RWPE2 (cell line): ENCODE results near the gene RPL37A.
A peak's percentile ranks its signal among the peaks of the same experiment; 100 is the strongest.

ENCODE experiments used
- ATAC-seq: fragments of 200-7000 bp; cut with Tn5 transposase; 3 replicates; pipeline ENCODE4 v1.9.1; 2021; ENCODE audit warnings: low read depth
- DNase-seq: peaks from one replicate; pipeline ENCODE4 v3.0.0-alpha.2; 2020; ENCODE audit warnings: low spot score
- H3K27ac ChIP-seq: fragments of 450-650 bp; 2 replicates; pipeline ENCODE4 v1.5.1; 2017; ENCODE audit warnings: mild to moderate bottlenecking; ENCODE audit not compliant: poor library complexity, severe bottlenecking
- H3K27me3 ChIP-seq: fragments of 250-450 bp; sonication (Bioruptor Pico); 2 replicates; pipeline ENCODE4 v1.5.1; 2021; ENCODE audit warnings: mild to moderate bottlenecking, moderate library complexity; ENCODE audit not compliant: insufficient read depth, poor library complexity, severe bottlenecking
- H3K36me3 ChIP-seq: fragments of 250-450 bp; sonication (Bioruptor Pico); 2 replicates; pipeline ENCODE4 v1.5.1; 2020; ENCODE audit warnings: low read depth, mild to moderate bottlenecking, moderate library complexity
- H3K4me1 ChIP-seq: fragments of 250-450 bp; sonication (Bioruptor Pico); 2 replicates; pipeline ENCODE4 v1.5.1; 2021; ENCODE audit warnings: mild to moderate bottlenecking, moderate library complexity; ENCODE audit not compliant: insufficient read depth, poor library complexity, severe bottlenecking
- H3K4me3 ChIP-seq: fragments of 250-450 bp; sonication (Bioruptor Pico); 2 replicates; pipeline ENCODE4 v1.5.1; 2021; ENCODE audit warnings: mild to moderate bottlenecking, moderate library complexity; ENCODE audit not compliant: severe bottlenecking
- H3K9me3 ChIP-seq: fragments of 250-450 bp; sonication (Bioruptor Pico); 2 replicates; pipeline ENCODE4 v1.5.1; 2021; ENCODE audit warnings: mild to moderate bottlenecking, moderate library complexity; ENCODE audit not compliant: severe bottlenecking
- CTCF ChIP-seq: fragments of 450-650 bp; IDR thresholded peaks from one replicate; pipeline ENCODE4 v1.5.1; 2017; ENCODE audit warnings: mild to moderate bottlenecking, moderate library complexity; ENCODE audit not compliant: poor library complexity, severe bottlenecking

The RPL37A gene

GRCh38 chr2:216537366-216537765 lies 38.7 kb downstream of the RPL37A start:
- Histone ChIP-seq H3K27me3 (no peaks in the 10 kb centered on the region), H3K27ac (no peak overlapping the region)
- no peak for TF ChIP-seq CTCF

GRCh38 chr2:216538538-216538937 lies 39.9 kb downstream of the RPL37A start:
- Histone ChIP-seq H3K36me3 (no peaks in the 10 kb centered on the region), H3K9me3 (no peaks in the 10 kb centered on the region), H3K4me1 (peaks cover 48% of the 10 kb centered on the region), H3K27me3 (no peaks in the 10 kb centered on the region), H3K27ac (peak overlapping the region; percentile 64), H3K4me3 (no peak overlapping the region)
- DNase-seq: no peak
- no peak for ATAC-seq
- no peak for TF ChIP-seq CTCF

More at GRCh38 chr2:216537366-216537765, 38.7 kb downstream of the RPL37A start:
- Histone ChIP-seq H3K4me1 (peaks cover 52% of the 10 kb centered on the region), H3K4me3 (no peak overlapping the region), H3K36me3 (no peaks in the 10 kb centered on the region), H3K9me3 (no peaks in the 10 kb centered on the region)
- no peak for DNase-seq
- ATAC-seq: no peak

DNA sequence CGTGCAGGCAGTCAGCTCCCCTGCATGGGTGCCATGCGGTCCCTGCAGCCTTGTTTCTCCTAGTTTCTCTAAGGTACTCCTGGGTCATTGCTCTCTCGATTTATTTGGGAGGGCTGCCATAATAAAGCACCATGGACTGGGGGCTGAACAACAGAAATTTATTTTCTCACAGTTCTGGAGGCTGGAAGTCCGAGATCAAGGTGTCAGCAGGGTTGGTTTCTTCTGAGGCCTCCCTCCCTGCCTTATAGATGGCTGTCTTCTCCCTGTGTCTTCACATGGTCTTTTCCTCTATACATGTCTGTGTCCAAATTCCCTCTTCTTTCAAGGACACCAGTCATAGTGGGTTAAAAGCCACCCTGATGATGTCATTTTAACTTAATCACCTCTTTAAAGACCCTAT lies 40.5 kb downstream of the RPL37A start:
- Histone ChIP-seq H3K27ac (peak overlapping the region; percentile 64), H3K4me1 (peaks cover 42% of the 10 kb centered on the region), H3K9me3 (no peaks in the 10 kb centered on the region), H3K27me3 (no peaks in the 10 kb centered on the region), H3K4me3 (no peak overlapping the region), H3K36me3 (no peaks in the 10 kb centered on the region)
- ATAC-seq (no peak), DNase-seq (no peak)
- no peak for TF ChIP-seq CTCF

- no peaks in the 10 kb centered on the region for H3K36me3 ChIP-seq
- TF ChIP-seq CTCF: no peak
- H3K27ac ChIP-seq: peak overlapping the region; percentile 64
- ATAC-seq (peak; percentile 89), DNase-seq (peak; percentile 88)
- H3K9me3 ChIP-seq: no peaks in the 10 kb centered on the region
- H3K4me3 ChIP-seq: no peak overlapping the region
- no peaks in the 10 kb centered on the region for H3K27me3 ChIP-seq
- peaks cover 35% of the 10 kb centered on the region for H3K4me1 ChIP-seq
Observed at GRCh38 chr2:216539791-216540241, 41.2 kb downstream of the RPL37A start.

DNA sequence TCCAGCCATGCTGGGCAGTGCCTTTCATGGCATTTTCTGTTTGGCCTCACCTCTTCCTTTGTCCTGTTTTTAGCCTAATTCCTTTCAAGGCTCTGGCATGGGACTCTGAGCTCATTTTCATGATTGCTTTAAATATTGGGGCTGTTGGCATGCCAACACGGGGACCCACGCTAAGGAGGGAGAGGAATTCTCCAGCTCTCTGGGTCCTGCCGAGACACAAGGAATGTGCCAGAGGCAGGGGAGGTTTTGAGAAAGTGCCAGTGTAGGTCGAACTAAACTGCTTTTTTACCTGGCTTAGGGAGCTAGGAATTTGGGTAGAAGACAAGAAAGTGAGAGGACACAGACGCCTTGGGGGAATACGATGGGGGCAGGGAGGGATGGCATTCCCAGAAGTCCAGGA lies 42.3 kb downstream of the RPL37A start:
- Histone ChIP-seq H3K4me3 (no peak overlapping the region), H3K9me3 (no peaks in the 10 kb centered on the region), H3K36me3 (no peaks in the 10 kb centered on the region), H3K4me1 (peaks cover 25% of the 10 kb centered on the region), H3K27ac (peak overlapping the region; percentile 64), H3K27me3 (no peaks in the 10 kb centered on the region)
- ATAC-seq (no peak), DNase-seq (no peak)
- no peak for TF ChIP-seq CTCF
